CD4-positive, alpha-beta T cell treated with Interleukin-17A for 1 hour (primary cell): ENCODE results near the gene SLC30A3.
"Not testable (repeated sequence)": the region's sequence is repeated elsewhere in the genome, so short reads cannot be mapped to it uniquely, and the experiment has no call there.

Experiments
- DNase-seq: peaks from one replicate; pipeline ENCODE4 v3.0.0-alpha.2; 2020

Gene SLC30A3

GRCh38 chr2:27284996-27285395 is 22.1 kb upstream of the SLC30A3 start:
- no peak for DNase-seq

- DNase-seq: no peak
Measured at GRCh38 chr2:27282892-27283291, 20.0 kb upstream of the SLC30A3 start.

- no peak for DNase-seq
Measured at GRCh38 chr2:27281855-27282559, 19.2 kb upstream of the SLC30A3 start, which contains the start of gene TRIM54. TRIM54 (plus strand) TSS chr2:27282429; CDS start chr2:27282732, 303 bp downstream.

GRCh38 chr2:27281442-27281841 is 18.6 kb upstream of the SLC30A3 start:
- no peak for DNase-seq

- DNase-seq: no peak
Measured at GRCh38 chr2:27280826-27281225, 18.0 kb upstream of the SLC30A3 start.

GRCh38 chr2:27278010-27278409 is 15.2 kb upstream of the SLC30A3 start:
- no peak for DNase-seq

GRCh38 chr2:27275211-27276150 is 12.6 kb upstream of the SLC30A3 start, which contains the start of gene DNAJC5G:
DNAJC5G (plus strand) TSS chr2:27275433; CDS start chr2:27276729, 1,296 bp downstream.
- no peak for DNase-seq

- not testable (repeated sequence) for DNase-seq
Measured at GRCh38 chr2:27272537-27273522, 10.0 kb upstream of the SLC30A3 start.

- no peak for DNase-seq
Measured at GRCh38 chr2:27271631-27272340, 8.9 kb upstream of the SLC30A3 start.

GRCh38 chr2:27270670-27271069 is 7.8 kb upstream of the SLC30A3 start:
- no peak for DNase-seq

- no peak for DNase-seq
Measured at GRCh38 chr2:27270131-27270530, 7.3 kb upstream of the SLC30A3 start.

- not testable (repeated sequence) for DNase-seq
Measured at GRCh38 chr2:27268296-27268695, 5.4 kb upstream of the SLC30A3 start.

GRCh38 chr2:27265536-27265870 is 2.7 kb upstream of the SLC30A3 start:
- no peak for DNase-seq

GRCh38 chr2:27264753-27265535 is 2.1 kb upstream of the SLC30A3 start:
- DNase-seq: peak; percentile 76

- DNase-seq: peak; percentile 7
Measured at GRCh38 chr2:27264253-27264752, 1.5 kb upstream of the SLC30A3 start.

- peak; percentile 8 for DNase-seq
Measured at GRCh38 chr2:27263287-27264252, 723 bp upstream of the SLC30A3 start.

- no peak for DNase-seq
Measured at GRCh38 chr2:27261926-27262298, 935 bp downstream of the SLC30A3 start.

- no peak for DNase-seq
Measured at GRCh38 chr2:27261241-27261925, 1.5 kb downstream of the SLC30A3 start.

- DNase-seq: no peak
Measured at GRCh38 chr2:27258051-27258450, 4.8 kb downstream of the SLC30A3 start.
